ENCODE measurements around the gene MTMR11.

Gene MTMR11

DNA sequence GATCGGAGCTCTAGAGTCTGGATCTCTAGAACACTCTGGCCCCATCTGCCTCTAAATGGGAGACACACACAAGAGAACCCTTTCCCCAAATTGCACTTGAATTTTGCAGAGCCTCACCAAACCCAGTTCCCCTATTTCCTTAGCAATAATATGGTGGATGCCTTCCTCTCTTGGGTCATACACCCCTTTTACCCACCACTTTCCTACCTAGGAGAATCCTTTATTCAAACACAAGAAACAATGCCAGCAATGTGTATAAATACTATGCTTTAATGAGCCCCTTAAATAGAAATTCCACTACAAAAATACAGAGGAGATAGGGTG is 8.3 kb downstream of the MTMR11 start:
- Histone ChIP-seq H2BK120ac (ENCODE audit: low read depth, low read length) (no peak overlapping the region), H2BK15ac (ENCODE audit: low read length) (no peak overlapping the region), H3K9me3 (replicated peaks in 1 of 2; ENCODE audit: control insufficient read depth in 2 of 2, insufficient read depth in 1 of 2, low read depth in 1 of 2, low read length in 2 of 2) (no peaks in the 10 kb centered on the region), H3K27me3 (ENCODE audit: control insufficient read depth in 3 of 3, insufficient read depth in 3 of 3, low read depth in 1 of 3, low read length in 3 of 3) (no peaks in the 10 kb centered on the region), H3K18ac (ENCODE audit: low read length) (peak overlapping the region; percentile 39), H3K14ac (ENCODE audit: low read length) (no peak overlapping the region), H2AFZ (ENCODE audit: low read length) (peak overlapping the region; percentile 37), H3K4ac (ENCODE audit: low read length) (no peak overlapping the region), H3K4me2 (ENCODE audit: insufficient read depth, low read length, poor library complexity, severe bottlenecking) (peak overlapping the region; percentile 66), H3K9ac (ENCODE audit: low read depth, low read length, poor library complexity) (peak overlapping the region; percentile 46), H3K79me1 (ENCODE audit: low read depth, low read length) (peaks cover 5% of the 10 kb centered on the region), H2AK5ac (ENCODE audit: low read depth, low read length) (no peak overlapping the region), H3K4me3 (ENCODE audit: low read length in 2 of 2) (peak overlapping the region; percentile 88 to 92), H3K23ac (ENCODE audit: low read depth, low read length, poor library complexity) (no peak overlapping the region), H3K27ac (replicated peaks; ENCODE audit: low read length) (peak overlapping the region; percentile 89), H3K36me3 (replicated peaks in 1 of 2; ENCODE audit: control insufficient read depth in 2 of 2, insufficient read depth in 2 of 2, low read length in 2 of 2) (peaks cover 25 to 35% of the 10 kb centered on the region in 2 donors), H2BK5ac (ENCODE audit: low read length) (no peak overlapping the region), H4K91ac (ENCODE audit: low read depth, low read length, poor library complexity) (no peak overlapping the region), H2BK12ac (ENCODE audit: low read length) (no peak overlapping the region), H4K8ac (ENCODE audit: low read depth, low read length) (no peak overlapping the region), H3K4me1 (ENCODE audit: control insufficient read depth in 2 of 2, insufficient read depth in 1 of 2, low read depth in 1 of 2, low read length in 2 of 2) (peaks cover 8% of the 10 kb centered on the region in 2 donors)
- no CpG with 5 or more reads among the region's 1 CpG for WGBS, 2 donors (ENCODE audit: extremely low coverage in 2 of 2, insufficient read length in 2 of 2, insufficient replicate concordance in 1 of 2)
- no peak for DNase-seq (ENCODE audit: low spot score)

- WGBS, 2 donors (ENCODE audit: extremely low coverage in 2 of 2, insufficient read length in 2 of 2, insufficient replicate concordance in 1 of 2), result no CpG with 5 or more reads among the region's 47 CpGs
Observed at GRCh38 chr1:149927563-149928400, 8.9 kb downstream of the MTMR11 start, which contains the start of gene SF3B4. SF3B4 (minus strand) TSS chr1:149927803; CDS start chr1:149927759, 44 bp downstream.

DNA sequence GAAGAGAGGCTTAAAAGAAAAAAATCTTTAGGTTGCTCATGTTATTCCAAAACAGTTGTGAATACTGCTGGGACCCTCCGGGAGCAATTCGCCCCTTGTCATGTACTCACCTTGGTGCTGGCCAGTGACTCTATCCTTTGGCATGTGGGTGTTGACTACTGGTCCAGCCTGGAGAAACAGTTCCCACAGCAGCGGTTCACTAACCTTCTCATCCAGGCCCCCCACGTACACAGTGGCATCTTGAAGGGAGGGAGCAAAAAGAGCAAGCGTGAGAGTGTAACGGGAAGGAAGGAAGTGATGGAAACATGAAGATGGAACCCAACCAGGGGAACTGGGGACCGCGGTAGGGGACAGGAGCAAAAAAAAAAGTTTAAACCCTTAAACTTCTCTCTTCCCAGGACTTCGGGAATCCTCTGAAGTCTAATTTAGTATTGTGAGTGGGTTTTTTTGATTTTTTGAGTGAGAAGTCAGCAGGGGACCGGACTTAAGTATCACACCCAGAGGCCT is 9.6 kb downstream of the MTMR11 start:
- H3K23ac ChIP-seq (ENCODE audit: low read depth, low read length, poor library complexity), result no peak overlapping the region
- no CpG with 5 or more reads among the region's 10 CpGs for WGBS, 2 donors (ENCODE audit: extremely low coverage in 2 of 2, insufficient read length in 2 of 2, insufficient replicate concordance in 1 of 2)
- H2BK5ac ChIP-seq (ENCODE audit: low read length), result no peak overlapping the region
- H3K27ac ChIP-seq (replicated peaks; ENCODE audit: low read length), result no peak overlapping the region
- H3K4ac ChIP-seq (ENCODE audit: low read length), result no peak overlapping the region
- no peaks in the 10 kb centered on the region for H3K27me3 ChIP-seq (ENCODE audit: control insufficient read depth in 3 of 3, insufficient read depth in 3 of 3, low read depth in 1 of 3, low read length in 3 of 3)
- peak overlapping the region; percentile 94 for H3K9ac ChIP-seq (ENCODE audit: low read depth, low read length, poor library complexity)
- peak overlapping the region; percentile 88 to 92 for H3K4me3 ChIP-seq (ENCODE audit: low read length in 2 of 2)
- H3K18ac ChIP-seq (ENCODE audit: low read length), result peak overlapping the region; percentile 66
- H4K8ac ChIP-seq (ENCODE audit: low read depth, low read length), result no peak overlapping the region
- peak overlapping the region; percentile 71 for H3K4me2 ChIP-seq (ENCODE audit: insufficient read depth, low read length, poor library complexity, severe bottlenecking)
- H3K14ac ChIP-seq (ENCODE audit: low read length), result no peak overlapping the region
- no peak overlapping the region for H2BK120ac ChIP-seq (ENCODE audit: low read depth, low read length)
- H3K9me3 ChIP-seq (replicated peaks in 1 of 2; ENCODE audit: control insufficient read depth in 2 of 2, insufficient read depth in 1 of 2, low read depth in 1 of 2, low read length in 2 of 2), result no peaks in the 10 kb centered on the region
- peaks cover 8% of the 10 kb centered on the region in 2 donors for H3K4me1 ChIP-seq (ENCODE audit: control insufficient read depth in 2 of 2, insufficient read depth in 1 of 2, low read depth in 1 of 2, low read length in 2 of 2)
- H2AFZ ChIP-seq (ENCODE audit: low read length), result peak overlapping the region; percentile 88
- H3K79me1 ChIP-seq (ENCODE audit: low read depth, low read length), result peaks cover 5% of the 10 kb centered on the region
- H4K91ac ChIP-seq (ENCODE audit: low read depth, low read length, poor library complexity), result no peak overlapping the region
- no peak for DNase-seq (ENCODE audit: low spot score)
- H2AK5ac ChIP-seq (ENCODE audit: low read depth, low read length), result no peak overlapping the region
- peaks cover 27 to 47% of the 10 kb centered on the region in 2 donors for H3K36me3 ChIP-seq (replicated peaks in 1 of 2; ENCODE audit: control insufficient read depth in 2 of 2, insufficient read depth in 2 of 2, low read length in 2 of 2)
- no peak overlapping the region for H2BK15ac ChIP-seq (ENCODE audit: low read length)
- no peak overlapping the region for H2BK12ac ChIP-seq (ENCODE audit: low read length)

More at GRCh38 chr1:149927563-149928400, 8.9 kb downstream of the MTMR11 start, which contains the start of gene SF3B4:
- Histone ChIP-seq H3K4me2 (ENCODE audit: insufficient read depth, low read length, poor library complexity, severe bottlenecking) (peak within 1 kb of the TSS; percentile 71), H2AFZ (ENCODE audit: low read length) (peak within 1 kb of the TSS; percentile 88), H3K36me3 (replicated peaks in 1 of 2; ENCODE audit: control insufficient read depth in 2 of 2, insufficient read depth in 2 of 2, low read length in 2 of 2) (peaks cover 27 to 41% of the 10 kb centered on the region in 2 donors), H3K14ac (ENCODE audit: low read length) (no peak within 1 kb of the TSS), H3K27me3 (ENCODE audit: control insufficient read depth in 3 of 3, insufficient read depth in 3 of 3, low read depth in 1 of 3, low read length in 3 of 3) (no peaks in the 10 kb centered on the region), H2BK15ac (ENCODE audit: low read length) (no peak within 1 kb of the TSS), H3K18ac (ENCODE audit: low read length) (peak within 1 kb of the TSS; percentile 66), H2BK5ac (ENCODE audit: low read length) (no peak within 1 kb of the TSS), H3K79me1 (ENCODE audit: low read depth, low read length) (peaks cover 5% of the 10 kb centered on the region), H3K9me3 (replicated peaks in 1 of 2; ENCODE audit: control insufficient read depth in 2 of 2, insufficient read depth in 1 of 2, low read depth in 1 of 2, low read length in 2 of 2) (no peaks in the 10 kb centered on the region), H3K4me1 (ENCODE audit: control insufficient read depth in 2 of 2, insufficient read depth in 1 of 2, low read depth in 1 of 2, low read length in 2 of 2) (peaks cover 8% of the 10 kb centered on the region in 2 donors), H4K91ac (ENCODE audit: low read depth, low read length, poor library complexity) (no peak within 1 kb of the TSS), H2BK120ac (ENCODE audit: low read depth, low read length) (no peak within 1 kb of the TSS), H4K8ac (ENCODE audit: low read depth, low read length) (no peak within 1 kb of the TSS), H2BK12ac (ENCODE audit: low read length) (no peak within 1 kb of the TSS), H3K23ac (ENCODE audit: low read depth, low read length, poor library complexity) (peak within 1 kb of the TSS; percentile 96), H3K4me3 (ENCODE audit: low read length in 2 of 2) (peak within 1 kb of the TSS; percentile 88 to 92), H3K27ac (replicated peaks; ENCODE audit: low read length) (peak within 1 kb of the TSS; percentile 89), H3K4ac (ENCODE audit: low read length) (no peak within 1 kb of the TSS), H2AK5ac (ENCODE audit: low read depth, low read length) (no peak within 1 kb of the TSS), H3K9ac (ENCODE audit: low read depth, low read length, poor library complexity) (peak within 1 kb of the TSS; percentile 94)
- DNase-seq (ENCODE audit: low spot score), result peak; percentile 88

GRCh38 chr1:149926296-149926695 is 10.4 kb downstream of the MTMR11 start:
- H2BK15ac ChIP-seq (ENCODE audit: low read length), result no peak overlapping the region
- H4K8ac ChIP-seq (ENCODE audit: low read depth, low read length), result no peak overlapping the region
- peaks cover 5% of the 10 kb centered on the region for H3K79me1 ChIP-seq (ENCODE audit: low read depth, low read length)
- no peak overlapping the region for H3K9ac ChIP-seq (ENCODE audit: low read depth, low read length, poor library complexity)
- no peak overlapping the region for H3K14ac ChIP-seq (ENCODE audit: low read length)
- no peak for DNase-seq (ENCODE audit: low spot score)
- peaks cover 8% of the 10 kb centered on the region in 2 donors for H3K4me1 ChIP-seq (ENCODE audit: control insufficient read depth in 2 of 2, insufficient read depth in 1 of 2, low read depth in 1 of 2, low read length in 2 of 2)
- H3K18ac ChIP-seq (ENCODE audit: low read length), result no peak overlapping the region
- no peak overlapping the region for H2BK5ac ChIP-seq (ENCODE audit: low read length)
- H3K4me3 ChIP-seq (ENCODE audit: low read length in 2 of 2), result peak overlapping the region in 1 of 2 donors; percentile 88
- WGBS, 2 donors (ENCODE audit: extremely low coverage in 2 of 2, insufficient read length in 2 of 2, insufficient replicate concordance in 1 of 2), result no CpG with 5 or more reads among the region's 9 CpGs
- H4K91ac ChIP-seq (ENCODE audit: low read depth, low read length, poor library complexity), result no peak overlapping the region
- no peak overlapping the region for H3K4me2 ChIP-seq (ENCODE audit: insufficient read depth, low read length, poor library complexity, severe bottlenecking)
- no peaks in the 10 kb centered on the region for H3K9me3 ChIP-seq (replicated peaks in 1 of 2; ENCODE audit: control insufficient read depth in 2 of 2, insufficient read depth in 1 of 2, low read depth in 1 of 2, low read length in 2 of 2)
- H3K27me3 ChIP-seq (ENCODE audit: control insufficient read depth in 3 of 3, insufficient read depth in 3 of 3, low read depth in 1 of 3, low read length in 3 of 3), result no peaks in the 10 kb centered on the region
- no peak overlapping the region for H2AK5ac ChIP-seq (ENCODE audit: low read depth, low read length)
- peaks cover 27 to 53% of the 10 kb centered on the region in 2 donors for H3K36me3 ChIP-seq (replicated peaks in 1 of 2; ENCODE audit: control insufficient read depth in 2 of 2, insufficient read depth in 2 of 2, low read length in 2 of 2)
- no peak overlapping the region for H2BK12ac ChIP-seq (ENCODE audit: low read length)
- H2AFZ ChIP-seq (ENCODE audit: low read length), result no peak overlapping the region
- no peak overlapping the region for H3K4ac ChIP-seq (ENCODE audit: low read length)
- H2BK120ac ChIP-seq (ENCODE audit: low read depth, low read length), result no peak overlapping the region
- no peak overlapping the region for H3K23ac ChIP-seq (ENCODE audit: low read depth, low read length, poor library complexity)
- H3K27ac ChIP-seq (replicated peaks; ENCODE audit: low read length), result no peak overlapping the region
